Mesodermal cell (in vitro differentiated cells): ENCODE measurements around the gene TAOK3.

Experiments used
- H3K27ac ChIP-seq: 2 replicates; pipeline ENCODE4 v1.7.0; 2013; ENCODE audit warnings: mild to moderate bottlenecking, low read depth, low read length, moderate library complexity; ENCODE audit not compliant: severe bottlenecking
- H3K36me3 ChIP-seq: 2 replicates; pipeline ENCODE4 v1.7.1; 2013; ENCODE audit warnings: mild to moderate bottlenecking, low read length, moderate library complexity; ENCODE audit not compliant: control insufficient read depth, insufficient read depth
- H3K4me1 ChIP-seq: one replicate; pipeline ENCODE4 v1.7.1; 2013; ENCODE audit warnings: mild to moderate bottlenecking, low read length; ENCODE audit not compliant: insufficient read depth, control insufficient read depth, poor library complexity, severe bottlenecking
- H3K4me3 ChIP-seq: 2 replicates; pipeline ENCODE4 v1.7.0; 2013; ENCODE audit warnings: low read length, control low read depth, mild to moderate bottlenecking; ENCODE audit not compliant: insufficient read depth, poor library complexity, severe bottlenecking; ENCODE audit errors: extremely low read depth
- H3K9me3 ChIP-seq: 2 replicates; pipeline ENCODE4 v1.7.1; 2013; ENCODE audit warnings: mild to moderate bottlenecking, low read length, moderate library complexity; ENCODE audit not compliant: control insufficient read depth
- WGBS, 2 experiments: methylation state at CpG; one replicate each; pipeline ENCODE4 v1.1.5; 2013; ENCODE audit warnings: missing lambda C conversion rate in 2 of 2; ENCODE audit not compliant: insufficient coverage in 2 of 2; 5-methylcytosine and 5-hydroxymethylcytosine counted together

The TAOK3 gene

DNA sequence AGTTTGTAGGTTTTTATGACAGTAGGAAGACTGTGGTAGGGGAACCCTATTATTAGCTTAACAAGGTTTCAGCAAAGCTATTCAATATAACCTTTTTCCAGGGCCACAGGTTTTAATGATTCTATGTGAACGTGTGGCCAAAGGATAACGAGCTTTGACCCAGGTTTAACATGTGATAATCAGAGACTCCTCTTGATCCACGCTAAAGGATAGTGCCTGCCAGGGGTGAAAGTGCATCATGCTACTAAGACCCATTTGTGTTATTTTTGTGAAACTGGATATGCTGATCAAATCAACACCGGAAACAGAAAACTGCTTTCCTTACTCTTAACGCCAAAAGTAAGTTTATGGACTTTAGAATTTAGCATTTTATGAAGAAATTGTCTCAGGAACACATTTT lies 909 bp upstream of the TAOK3 start:
- Histone ChIP-seq H3K4me1 (no peaks in the 10 kb centered on the region), H3K36me3 (no peaks in the 10 kb centered on the region), H3K27ac (no peak overlapping the region), H3K4me3 (peak overlapping the region; percentile 93), H3K9me3 (no peaks in the 10 kb centered on the region)
- WGBS, 2 experiments = 84 to 89% methylated on average over 3 to 5 of the region's 5 CpGs

DNA sequence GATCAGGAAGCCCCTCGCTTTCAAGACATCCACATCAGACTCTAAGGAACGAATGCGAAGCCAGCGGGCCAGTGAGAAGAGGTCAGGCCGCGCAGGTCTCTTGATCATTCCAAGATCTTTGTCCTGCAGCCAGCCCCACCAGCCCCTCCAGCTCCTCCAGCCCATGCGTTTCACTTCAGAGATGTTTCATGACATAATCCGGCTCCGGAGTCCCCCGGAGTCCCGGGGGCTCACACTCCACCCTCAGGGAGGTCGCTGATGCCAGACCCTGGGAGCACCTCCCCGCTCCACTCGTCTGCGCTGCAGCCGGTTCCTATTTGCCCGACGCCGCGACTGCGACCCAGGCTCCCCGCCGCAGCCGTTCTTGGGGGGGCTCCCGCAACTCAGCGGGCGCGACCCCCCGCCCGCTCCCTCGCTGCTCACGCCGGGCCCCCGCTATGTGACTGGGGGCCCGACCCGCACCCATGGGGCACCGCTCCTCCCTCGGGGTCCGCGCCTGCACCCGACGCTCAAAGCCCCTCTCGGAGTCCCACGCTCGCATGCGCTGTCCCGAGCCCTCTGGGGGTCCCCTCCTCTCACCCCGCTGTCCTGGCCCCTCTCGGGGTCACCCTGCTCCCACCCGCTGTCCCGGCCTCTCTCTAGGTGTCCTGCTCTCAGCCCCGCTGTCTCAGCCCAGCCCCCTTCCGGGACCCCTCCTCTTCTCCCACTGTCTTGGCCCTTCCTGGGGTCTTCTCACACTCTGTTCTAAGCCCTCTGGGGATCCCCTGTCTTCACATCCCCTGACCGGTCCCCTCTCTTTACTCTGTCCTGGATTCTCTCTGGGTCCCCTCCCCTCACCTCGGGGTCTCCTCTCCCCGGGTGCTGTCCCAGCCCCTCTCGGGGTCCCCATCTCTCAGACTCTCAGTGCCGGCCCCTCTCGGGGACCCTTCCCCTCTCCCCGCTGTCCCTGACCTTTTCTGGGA lies 1.1 kb downstream of the TAOK3 start:
- Histone ChIP-seq H3K4me3 (peak overlapping the region; percentile 93), H3K4me1 (no peaks in the 10 kb centered on the region), H3K27ac (no peak overlapping the region), H3K9me3 (no peaks in the 10 kb centered on the region), H3K36me3 (no peaks in the 10 kb centered on the region)
- 0 to 1% methylated on average over 40 to 60 of the region's 60 CpGs for WGBS, 2 experiments

DNA sequence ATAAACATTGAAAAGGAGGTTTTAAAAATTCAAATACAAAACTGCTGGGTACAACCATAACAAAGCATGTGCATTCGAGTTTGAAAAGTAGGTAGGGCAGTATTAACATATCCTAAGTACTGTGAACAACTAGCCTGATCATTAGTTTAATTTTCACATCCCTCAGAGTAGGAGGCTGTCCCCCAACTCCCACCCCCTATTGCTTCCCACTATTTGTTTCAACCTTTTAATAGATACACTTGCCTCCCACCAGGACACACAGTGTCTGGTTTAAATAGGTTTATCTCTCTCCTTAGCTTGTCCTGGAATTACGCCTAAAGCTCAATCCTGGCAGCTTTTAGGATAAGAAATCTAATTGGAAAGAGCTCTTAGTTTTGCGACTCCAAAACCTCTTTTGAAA lies 2.1 kb downstream of the TAOK3 start:
- H3K27ac ChIP-seq = no peak overlapping the region
- 80% methylated on average over 2 of the region's 3 CpGs; no CpG with 5 or more reads in 1 of the 2 experiments for WGBS, 2 experiments

DNA sequence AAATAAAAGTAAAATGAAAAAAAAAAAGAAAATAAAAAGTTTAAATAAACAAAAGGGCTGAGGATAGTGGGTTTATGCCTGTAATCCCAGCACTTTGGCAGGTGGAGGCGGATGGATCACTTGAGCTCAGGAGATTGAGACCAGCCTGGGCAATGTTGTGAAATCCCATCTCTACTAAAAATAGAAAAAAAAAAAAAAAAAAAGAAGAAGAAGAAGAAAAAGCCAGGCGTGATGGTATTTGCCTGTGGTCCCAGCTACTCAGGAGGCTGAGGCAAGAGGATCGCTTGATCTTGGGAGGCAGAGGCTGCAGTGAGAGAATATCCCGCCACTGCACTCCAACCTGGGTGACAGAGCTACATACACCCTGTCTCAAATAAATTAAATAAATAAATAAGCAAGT lies 3.9 kb downstream of the TAOK3 start:
- H3K4me1 ChIP-seq = no peaks in the 10 kb centered on the region
- H3K36me3 ChIP-seq = no peaks in the 10 kb centered on the region
- WGBS, 2 experiments = 100% methylated on average over 2 of the region's 4 CpGs; no CpG with 5 or more reads in 1 of the 2 experiments
- no peak overlapping the region for H3K27ac ChIP-seq
- H3K9me3 ChIP-seq = no peaks in the 10 kb centered on the region
- H3K4me3 ChIP-seq = no peak overlapping the region

More for the DNA sequence above, 2.1 kb downstream of the TAOK3 start:
- Histone ChIP-seq H3K4me1 (no peaks in the 10 kb centered on the region), H3K36me3 (no peaks in the 10 kb centered on the region), H3K9me3 (no peaks in the 10 kb centered on the region), H3K4me3 (no peak overlapping the region)

DNA sequence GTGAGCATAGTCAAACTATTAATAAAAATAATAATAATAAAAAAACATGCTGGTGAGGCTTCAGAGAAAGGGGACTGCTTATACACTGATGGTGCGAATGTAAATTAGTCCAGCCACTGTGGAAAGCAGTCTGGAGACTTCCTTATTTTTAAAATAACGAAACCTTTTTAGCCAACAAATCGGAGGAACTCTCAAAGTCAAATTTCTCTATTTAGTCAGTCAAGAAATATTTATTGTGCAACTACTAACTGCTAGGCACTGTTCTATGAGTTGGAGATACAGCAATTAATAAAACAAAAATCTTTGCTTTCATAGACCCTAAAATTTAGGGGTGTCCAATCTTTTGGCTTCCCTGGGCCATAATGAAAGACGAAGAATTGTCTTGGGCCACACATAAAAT lies 10.8 kb downstream of the TAOK3 start:
- Histone ChIP-seq H3K27ac (no peak overlapping the region), H3K4me3 (no peak overlapping the region), H3K4me1 (no peaks in the 10 kb centered on the region), H3K9me3 (no peaks in the 10 kb centered on the region), H3K36me3 (no peaks in the 10 kb centered on the region)
- WGBS, 2 experiments = 100% methylated on average over 2 of the region's 4 CpGs; no CpG with 5 or more reads in 1 of the 2 experiments

DNA sequence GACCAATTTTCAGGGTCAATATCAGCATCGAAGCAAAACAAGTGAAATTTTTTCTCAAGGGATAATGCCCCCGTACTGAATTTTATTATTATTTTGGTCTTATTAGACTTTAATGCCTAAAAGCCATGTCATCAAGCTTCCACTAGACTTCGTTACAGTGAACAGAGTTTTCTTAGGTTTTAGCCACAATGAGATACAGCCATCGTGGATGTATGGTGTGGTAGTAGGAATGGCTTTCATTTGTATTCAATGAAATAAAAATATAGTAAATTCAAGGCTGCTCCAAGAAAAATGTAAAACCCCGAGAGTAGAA lies 11.7 kb downstream of the TAOK3 start:
- Histone ChIP-seq H3K9me3 (no peaks in the 10 kb centered on the region), H3K4me3 (no peak overlapping the region), H3K36me3 (no peaks in the 10 kb centered on the region), H3K4me1 (no peaks in the 10 kb centered on the region), H3K27ac (no peak overlapping the region)
- 80% methylated on average over 1 of the region's 5 CpGs; no CpG with 5 or more reads in 1 of the 2 experiments for WGBS, 2 experiments

DNA sequence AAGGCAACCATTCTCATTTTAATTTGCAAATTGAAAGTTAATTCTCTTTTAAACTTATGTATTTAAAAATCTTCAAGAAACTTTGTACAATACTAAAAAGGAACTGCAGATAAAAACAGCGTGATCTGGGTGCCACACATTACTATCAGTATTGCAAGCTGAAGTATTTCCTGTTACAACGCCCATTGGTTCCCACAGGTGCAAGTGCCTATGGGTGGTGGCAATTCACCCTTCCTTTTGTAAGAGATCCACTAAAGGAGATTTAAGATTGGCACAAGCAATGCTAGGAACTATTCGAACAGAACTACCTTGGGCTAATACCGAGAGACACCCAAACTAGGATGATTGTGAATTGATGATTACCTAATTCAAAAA lies 13.2 kb downstream of the TAOK3 start:
- H3K27ac ChIP-seq = no peak overlapping the region
- H3K9me3 ChIP-seq = no peaks in the 10 kb centered on the region
- H3K4me3 ChIP-seq = no peak overlapping the region
- WGBS, 2 experiments = 100% methylated on average over 1 to 2 of the region's 4 CpGs
- H3K36me3 ChIP-seq = no peaks in the 10 kb centered on the region
- H3K4me1 ChIP-seq = no peaks in the 10 kb centered on the region

DNA sequence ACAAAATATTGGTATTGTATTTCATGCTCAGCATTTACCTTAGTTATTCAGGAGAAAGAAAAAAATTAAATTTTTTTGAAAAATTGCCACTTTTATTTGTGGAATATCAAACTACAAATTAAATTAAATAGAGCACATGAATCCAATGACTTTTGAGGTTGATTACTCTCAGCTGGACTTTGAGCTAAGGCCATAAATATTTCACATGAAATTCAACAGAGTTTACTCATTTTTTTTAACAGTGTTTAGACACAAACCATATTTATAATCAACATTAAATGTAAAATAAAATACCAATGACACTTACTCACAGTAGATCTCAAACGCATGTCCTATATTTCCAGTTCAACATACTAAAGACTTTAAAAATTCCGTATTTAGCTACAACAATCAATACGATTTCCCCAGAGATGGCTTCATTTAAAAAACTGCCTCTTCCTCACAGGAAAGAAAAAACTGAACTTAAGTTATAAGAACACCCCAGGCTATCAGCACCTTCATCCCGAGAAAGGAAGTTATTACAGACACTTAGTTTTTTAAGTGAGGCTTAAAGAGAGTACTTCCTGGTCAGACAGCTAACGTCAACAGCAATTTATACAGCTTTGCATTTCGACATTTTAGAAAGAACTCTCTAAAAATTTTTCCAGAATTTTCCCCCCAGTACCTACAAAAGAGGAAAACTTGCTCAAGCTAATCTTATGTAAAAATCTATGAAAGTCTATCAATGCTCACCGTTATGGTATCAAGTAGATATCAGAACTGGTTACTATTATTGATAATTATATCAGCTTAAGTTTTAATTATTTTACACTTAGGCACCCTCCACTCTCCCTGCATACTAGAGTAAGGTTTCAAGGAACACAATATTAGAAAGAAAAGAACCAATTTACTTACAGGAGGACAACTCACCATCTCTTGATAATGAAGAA lies 13.8 kb downstream of the TAOK3 start:
- 82 to 92% methylated on average over 6 of the region's 7 CpGs for WGBS, 2 experiments
- Histone ChIP-seq H3K9me3 (no peaks in the 10 kb centered on the region), H3K4me1 (no peaks in the 10 kb centered on the region), H3K36me3 (no peaks in the 10 kb centered on the region), H3K27ac (no peak overlapping the region), H3K4me3 (no peak overlapping the region)

DNA sequence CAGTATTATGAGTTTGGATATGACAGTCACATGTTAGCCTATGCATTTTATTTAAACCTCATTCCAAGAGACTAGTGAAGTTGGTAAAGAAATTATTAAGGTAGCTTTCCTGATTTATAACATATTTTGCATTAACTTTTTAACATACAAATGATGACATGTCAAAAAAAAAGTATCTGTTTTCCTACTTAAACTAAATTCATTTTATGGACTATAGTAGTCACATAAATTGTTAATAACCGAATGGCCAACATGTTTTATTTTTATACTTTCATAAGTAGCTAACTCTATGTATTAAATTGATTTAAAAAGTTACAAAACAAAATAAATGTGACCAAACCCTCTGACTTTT lies 14.7 kb downstream of the TAOK3 start:
- WGBS, 2 experiments = no CpG with 5 or more reads among the region's 1 CpG
- H3K4me1 ChIP-seq = no peaks in the 10 kb centered on the region
- no peak overlapping the region for H3K4me3 ChIP-seq

DNA sequence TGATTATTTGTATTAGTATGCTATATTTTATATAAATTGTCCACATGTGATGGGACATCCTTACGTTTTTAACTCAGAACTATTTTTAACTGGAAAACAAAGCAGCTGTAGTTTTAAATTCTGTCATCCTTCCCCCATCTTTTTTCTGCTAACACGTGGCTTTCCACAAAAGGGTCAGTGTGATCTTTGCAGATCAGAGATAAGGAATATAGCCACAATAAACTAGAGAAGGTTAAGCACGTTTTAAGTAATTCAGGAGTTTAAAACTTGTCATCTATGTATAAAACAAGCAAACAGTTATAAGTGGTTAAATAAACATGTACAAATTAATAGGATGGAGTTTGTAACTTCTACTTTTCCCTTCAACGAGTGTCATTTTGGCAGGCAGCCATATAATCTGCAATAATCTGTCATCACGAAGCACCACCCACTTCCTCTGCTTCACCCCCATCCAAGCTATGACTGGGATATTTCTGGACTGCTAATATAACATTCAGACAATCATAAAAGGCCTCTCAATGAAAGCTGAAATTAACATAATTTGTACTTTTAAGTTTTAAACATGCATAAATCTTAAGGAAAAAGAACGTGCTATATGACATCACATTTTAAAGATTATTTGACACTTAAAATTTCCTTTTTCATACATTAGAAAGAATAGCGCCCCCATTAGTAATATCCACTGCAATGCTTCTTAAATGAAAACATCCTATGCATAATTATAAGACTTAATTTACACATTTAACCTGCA lies 15.3 kb downstream of the TAOK3 start:
- no peaks in the 10 kb centered on the region for H3K9me3 ChIP-seq
- no peak overlapping the region for H3K27ac ChIP-seq
- H3K4me3 ChIP-seq = no peak overlapping the region
- no peaks in the 10 kb centered on the region for H3K36me3 ChIP-seq
- 80% methylated on average over 1 of the region's 7 CpGs; no CpG with 5 or more reads in 1 of the 2 experiments for WGBS, 2 experiments
- no peaks in the 10 kb centered on the region for H3K4me1 ChIP-seq

More for the DNA sequence above, 14.7 kb downstream of the TAOK3 start:
- Histone ChIP-seq H3K9me3 (no peaks in the 10 kb centered on the region), H3K27ac (no peak overlapping the region), H3K36me3 (no peaks in the 10 kb centered on the region)
